Cardiac atrium fibroblast (primary cell): ENCODE measurements around the gene OR10AG1. TPM values are rescaled to one million over a fixed set of nuclear protein-coding genes. Genes with fewer than 3 reads are reported as not detected.

Source experiments
- total RNA-seq: library from RNA; depleted of rRNA; stranded (reverse); fragments of >200 nt; gene quantifications from 2 replicates; pipeline ENCODE4 v1.2.3, GENCODE V29; 2015

OR10AG1 gene
- not detected in 2 replicates for total RNA-seq

GRCh38 chr11:55969845-55970244 lies at the start of gene OR10AG1:
Gene OR10AG1, minus strand, starts transcription at chr11:55969945. Its CDS starts 38 bp downstream, at chr11:55969907.

GRCh38 chr11:55994525-55994924 lies 24.8 kb upstream of the OR10AG1 start, which contains the start of gene OR5F1:
Gene OR5F1, minus strand, starts transcription at chr11:55994625. Its CDS starts 0 bp downstream, at chr11:55994625.

GRCh38 chr11:55936300-55936699 lies 33.4 kb downstream of the OR10AG1 start, which contains the start of gene OR5I1:
Gene OR5I1, minus strand, starts transcription at chr11:55936400. Its CDS starts 0 bp downstream, at chr11:55936400.

Other genes starting within 250 kb of the OR10AG1 start
- gene OR5D13, start 196.5 kb downstream of the OR10AG1 start, total RNA-seq: not detected in 2 replicates
- not detected in 2 replicates for gene OR5D14, start 174.4 kb downstream of the OR10AG1 start, total RNA-seq
- gene OR5L1, start 158.6 kb downstream of the OR10AG1 start, total RNA-seq: not detected in 2 replicates
- not detected in 2 replicates for gene OR5D18, start 150.3 kb downstream of the OR10AG1 start, total RNA-seq
- not detected in 2 replicates for gene OR5L2, start 142.7 kb downstream of the OR10AG1 start, total RNA-seq
- gene OR5D16, start 131.2 kb downstream of the OR10AG1 start, total RNA-seq: not detected in 2 replicates
- gene TRIM51, start 86.6 kb downstream of the OR10AG1 start, total RNA-seq: not detected in 2 replicates
- gene OR5W2, start 55.4 kb downstream of the OR10AG1 start, total RNA-seq: not detected in 2 replicates
- gene OR5I1, start 33.5 kb downstream of the OR10AG1 start, total RNA-seq: not detected in 2 replicates
- not detected in 2 replicates for gene OR5F1, start 24.7 kb upstream of the OR10AG1 start, total RNA-seq
- not detected in 2 replicates for gene OR5AS1, start 57.7 kb upstream of the OR10AG1 start, total RNA-seq
- not detected in 2 replicates for gene OR8I2, start 123.4 kb upstream of the OR10AG1 start, total RNA-seq
- not detected in 2 replicates for gene OR8H2, start 133.7 kb upstream of the OR10AG1 start, total RNA-seq
- gene OR8H3, start 152.4 kb upstream of the OR10AG1 start, total RNA-seq: not detected in 2 replicates
- gene OR8J3, start 170.3 kb upstream of the OR10AG1 start, total RNA-seq: not detected in 2 replicates
- not detected in 2 replicates for gene OR8K5, start 190.4 kb upstream of the OR10AG1 start, total RNA-seq
- gene OR5J2, start 206.7 kb upstream of the OR10AG1 start, total RNA-seq: not detected in 2 replicates